Activated naive CD4-positive, alpha-beta T cell treated with anti-CD3 and anti-CD28 coated beads for 36 hours (primary cell): Measurements from ENCODE around the gene CMTR1. TPM values are rescaled to one million over a fixed set of nuclear protein-coding genes. Genes with fewer than 3 reads are reported as not detected.
"Not testable (repeated sequence)": the region's sequence is repeated elsewhere in the genome, so short reads cannot be mapped to it uniquely, and the experiment has no call there.

Source experiments
- CTCF ChIA-PET: fragments of 350-600 bp; sonication (Branson Sonifier 250); formaldehyde crosslinking; loops from one replicate; lab custom pipeline; 2021; ENCODE audit warnings: antibody characterized with exemption; lab: Charles Lee
- DNase-seq: peaks from one replicate; pipeline ENCODE4 v3.0.0-alpha.2; 2020
- H3K27ac Mint-ChIP-seq: one replicate; pipeline ENCODE4 v1.8.0; 2021; ENCODE audit warnings: mild to moderate bottlenecking, mixed read lengths
- H3K27me3 Mint-ChIP-seq: one replicate; pipeline ENCODE4 v1.8.0; 2021; ENCODE audit warnings: low read depth, mixed read lengths
- H3K36me3 Mint-ChIP-seq: one replicate; pipeline ENCODE4 v1.8.0; 2021; ENCODE audit warnings: low read depth, mixed read lengths
- H3K4me1 Mint-ChIP-seq: one replicate; pipeline ENCODE4 v1.8.0; 2021; ENCODE audit warnings: low read depth, mixed read lengths
- H3K4me3 Mint-ChIP-seq: one replicate; pipeline ENCODE4 v1.8.0; 2021; ENCODE audit warnings: mild to moderate bottlenecking, moderate library complexity, mixed read lengths
- H3K9me3 Mint-ChIP-seq: one replicate; pipeline ENCODE4 v1.8.0; 2021; ENCODE audit warnings: mixed read lengths
- intact Hi-C: fragments of 100-400 bp; cut with micrococcal nuclease; formaldehyde crosslinking; loops from one replicate; pipeline ENCODE4 v1.15.1; 2023
- total RNA-seq, 2 experiments: library from RNA; stranded (reverse); gene quantifications; one replicate each; pipeline ENCODE4 v1.2.3, GENCODE V29; 2021

The CMTR1 gene
- total RNA-seq, 2 experiments from 2014 or later: 70.9 to 71.3 TPM

DNA sequence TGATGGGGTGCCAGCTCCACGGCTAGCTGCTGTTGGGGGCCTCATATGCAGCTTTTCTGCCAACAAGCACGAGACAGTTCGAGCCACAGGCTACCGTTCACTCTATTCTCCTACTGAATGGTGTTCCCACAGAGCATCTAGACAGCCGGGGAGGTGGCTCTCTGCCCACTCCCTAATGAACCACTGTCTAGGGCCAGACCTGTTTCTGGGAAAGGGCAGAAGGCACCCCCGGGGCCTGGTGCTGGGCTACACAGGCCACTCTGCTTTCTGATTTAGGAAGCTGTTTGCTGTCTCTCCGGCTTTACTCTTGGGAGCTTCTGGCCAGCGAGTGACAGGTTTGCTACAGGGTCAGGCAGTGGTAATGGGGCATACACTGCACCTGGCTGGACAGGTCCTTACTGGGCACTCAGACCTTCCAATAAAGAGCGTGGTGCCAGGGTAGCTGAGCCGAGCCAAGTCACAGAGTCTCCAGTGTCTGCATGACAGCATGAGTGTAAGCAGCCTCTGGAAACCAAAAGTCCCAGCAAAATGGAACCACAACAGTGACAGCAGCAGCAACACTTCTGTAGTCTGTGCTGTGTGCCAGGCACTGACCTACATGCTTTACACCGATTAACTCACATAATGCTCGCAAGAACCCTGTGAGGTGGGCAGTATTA is 58.3 kb downstream of the CMTR1 start:
- no peaks in the 10 kb centered on the region for H3K9me3 Mint-ChIP-seq
- no peak overlapping the region for H3K4me3 Mint-ChIP-seq
- H3K27ac Mint-ChIP-seq: no peak overlapping the region
- DNase-seq: no peak
- intact Hi-C loops: no loop called here
- H3K36me3 Mint-ChIP-seq: peaks cover 15% of the 10 kb centered on the region
- no peaks in the 10 kb centered on the region for H3K27me3 Mint-ChIP-seq
- CTCF ChIA-PET: interaction anchor here (0.9 to 2.5 kb wide), 6 partner anchors 11 to 75 kb away, joined by 4 to 22 read pairs (median 7); no protein-coding TSS in a partner anchor
- peaks cover 82% of the 10 kb centered on the region for H3K4me1 Mint-ChIP-seq

DNA sequence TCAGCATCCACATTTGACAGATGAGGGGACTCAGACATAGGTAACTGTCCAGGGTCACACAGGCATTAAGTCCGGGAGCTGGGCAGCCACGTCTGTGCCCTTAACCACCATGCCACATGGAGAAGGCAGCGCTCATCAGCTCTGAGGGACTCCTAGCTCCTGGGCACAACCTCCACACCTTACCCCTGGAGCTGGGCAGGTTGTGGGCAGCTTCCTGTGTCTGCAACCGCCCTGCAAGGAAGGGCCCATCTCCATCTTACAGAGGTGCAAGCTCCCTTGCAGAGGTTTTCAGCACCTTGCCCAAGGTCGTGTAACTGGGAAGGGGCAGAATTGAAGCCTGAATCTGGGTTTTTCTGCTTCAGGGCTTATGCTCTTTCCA is 58.8 kb downstream of the CMTR1 start:
- Mint-ChIP-seq H3K9me3 (no peaks in the 10 kb centered on the region), H3K4me3 (no peak overlapping the region), H3K36me3 (peaks cover 17% of the 10 kb centered on the region), H3K4me1 (peaks cover 87% of the 10 kb centered on the region), H3K27me3 (no peaks in the 10 kb centered on the region), H3K27ac (no peak overlapping the region)
- CTCF ChIA-PET: interaction anchor here (0.9 to 2.5 kb wide), 6 partner anchors 10 to 74 kb away, joined by 3 to 22 read pairs (median 6); no protein-coding TSS in a partner anchor
- no peak for DNase-seq
- intact Hi-C loops: no loop called here

DNA sequence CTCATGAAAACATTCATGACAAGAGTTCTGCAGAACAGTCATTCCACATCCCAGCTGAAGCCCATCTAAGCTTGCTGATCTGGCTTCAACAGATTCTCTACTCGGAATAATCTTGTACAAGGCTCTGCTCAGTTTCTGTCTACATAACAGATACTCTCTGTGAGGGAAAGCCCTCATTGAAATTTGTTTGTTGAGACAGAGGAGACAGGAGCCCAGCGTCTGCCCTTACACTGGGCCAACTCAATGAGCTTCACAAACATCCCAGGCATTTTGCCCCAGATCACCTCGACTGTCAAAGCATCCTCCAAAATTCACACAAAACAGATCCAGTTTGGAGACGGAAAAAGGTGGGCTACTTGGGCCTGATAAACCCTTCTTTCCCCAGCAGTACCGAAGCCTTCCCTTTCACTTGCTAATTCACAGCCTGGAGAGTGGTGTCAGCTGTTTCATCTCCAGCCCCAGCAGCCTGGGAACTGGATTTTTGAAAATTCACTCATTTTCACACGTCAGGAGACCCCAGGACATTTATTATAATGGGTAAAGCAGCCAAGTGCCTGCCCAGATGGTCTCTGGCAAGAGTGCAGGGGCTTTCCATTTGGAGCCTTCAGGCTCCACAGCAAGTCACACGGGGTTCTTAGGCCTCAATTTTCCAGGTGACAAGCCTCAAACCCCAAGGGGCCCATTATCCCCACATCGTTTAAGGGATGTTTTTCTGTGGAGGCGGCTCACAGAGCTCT is 59.4 kb downstream of the CMTR1 start:
- no peaks in the 10 kb centered on the region for H3K9me3 Mint-ChIP-seq
- H3K4me1 Mint-ChIP-seq: peaks cover 93% of the 10 kb centered on the region
- CTCF ChIA-PET: interaction anchor here (0.9 to 2.5 kb wide), 6 partner anchors 10 to 74 kb away, joined by 3 to 22 read pairs (median 6); no protein-coding TSS in a partner anchor
- DNase-seq: no peak
- no peak overlapping the region for H3K4me3 Mint-ChIP-seq
- H3K27ac Mint-ChIP-seq: no peak overlapping the region
- intact Hi-C loops: no loop called here
- no peaks in the 10 kb centered on the region for H3K27me3 Mint-ChIP-seq
- H3K36me3 Mint-ChIP-seq: peaks cover 16% of the 10 kb centered on the region

DNA sequence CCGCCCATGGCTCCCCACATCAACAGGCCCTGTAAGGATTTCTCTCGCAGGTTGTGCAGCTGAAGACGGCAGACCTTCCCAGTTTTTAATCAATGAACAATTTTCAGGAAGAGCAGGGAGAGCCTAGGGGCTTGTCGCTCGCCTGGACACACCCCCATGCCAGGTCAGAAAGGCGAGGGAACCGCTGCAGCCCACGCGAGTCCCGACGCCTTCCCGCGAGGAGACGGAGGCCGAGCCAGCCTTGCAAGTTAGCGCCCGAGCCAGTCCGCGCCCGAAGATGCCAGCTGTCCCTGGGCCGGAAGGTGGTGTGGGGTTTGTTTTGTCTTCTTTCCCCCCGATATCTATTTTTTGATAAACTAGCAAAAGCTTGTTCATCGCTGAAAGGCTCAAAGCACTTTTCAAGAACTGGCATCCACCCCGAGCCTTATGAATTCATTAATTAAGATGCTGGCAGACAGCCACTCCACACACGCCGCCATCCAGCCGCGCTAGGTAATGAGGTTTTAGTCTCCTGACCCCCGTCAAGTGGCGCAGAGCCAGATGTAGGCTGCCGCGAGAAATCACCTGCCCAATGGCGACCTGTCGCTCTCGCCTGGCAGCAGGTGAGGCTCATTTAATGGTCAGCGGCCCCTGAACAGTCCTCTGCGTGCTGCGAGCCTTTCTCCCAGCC is 60.1 kb downstream of the CMTR1 start:
- CTCF ChIA-PET: interaction anchor here (1.7 to 2.4 kb wide), 2 partner anchors 70 to 73 kb away, joined by 5 to 22 read pairs; no protein-coding TSS in a partner anchor
- H3K4me1 Mint-ChIP-seq: peaks cover 96% of the 10 kb centered on the region
- no peaks in the 10 kb centered on the region for H3K9me3 Mint-ChIP-seq
- no peak overlapping the region for H3K4me3 Mint-ChIP-seq
- no peak overlapping the region for H3K27ac Mint-ChIP-seq
- H3K27me3 Mint-ChIP-seq: no peaks in the 10 kb centered on the region
- H3K36me3 Mint-ChIP-seq: peaks cover 13% of the 10 kb centered on the region
- intact Hi-C loops: no loop called here
- no peak for DNase-seq

DNA sequence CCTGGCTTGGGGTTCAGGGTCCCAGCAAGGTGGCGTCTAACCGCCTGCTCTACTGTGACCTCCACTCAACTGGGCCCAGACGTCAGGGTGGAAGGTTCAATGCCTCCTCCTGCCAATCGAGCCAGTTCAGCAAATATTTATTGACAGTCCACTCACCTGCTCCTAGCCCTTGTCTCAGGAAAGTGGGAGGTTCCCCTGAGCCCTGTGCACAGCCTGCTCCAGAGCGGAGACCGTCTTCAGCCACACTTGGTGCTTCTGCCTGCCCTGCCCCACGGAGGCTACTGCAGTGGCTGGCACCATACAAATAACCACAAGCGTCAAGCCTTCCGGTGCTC is 60.6 kb downstream of the CMTR1 start:
- no peak overlapping the region for H3K4me3 Mint-ChIP-seq

DNA sequence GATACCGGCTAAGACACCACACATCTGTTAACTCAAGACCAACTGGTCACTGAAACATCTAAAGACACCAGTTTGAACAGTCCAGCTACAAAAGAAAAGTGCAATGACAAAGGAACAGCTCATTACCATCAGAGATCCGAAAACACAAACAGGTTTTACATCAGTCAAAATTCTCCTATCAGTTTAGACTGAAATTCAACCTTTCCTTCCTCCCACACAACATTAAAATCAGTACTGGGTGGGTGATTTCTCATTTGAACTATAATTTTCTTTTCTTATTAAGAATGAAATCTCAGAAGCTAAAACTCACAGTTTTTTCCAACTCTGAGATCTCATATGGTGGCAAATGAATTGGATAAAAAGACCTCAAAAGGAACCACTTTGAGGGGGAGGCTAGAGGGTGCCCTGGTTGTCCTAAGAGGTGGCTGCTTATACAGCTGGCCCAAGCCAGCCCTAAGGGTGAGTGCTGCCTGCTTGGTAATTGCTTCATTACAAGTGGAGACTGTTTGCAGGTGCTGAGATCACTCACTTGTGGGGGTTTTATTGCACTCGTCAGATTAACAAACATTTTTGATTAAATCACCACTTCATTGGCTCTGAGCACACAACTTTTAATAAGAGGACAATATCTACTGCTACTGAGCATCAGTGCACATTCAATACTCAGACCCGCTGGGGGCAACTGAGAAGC is 62.4 kb downstream of the CMTR1 start:
- intact Hi-C loops: loop anchor here (1.0 to 5.0 kb wide), 6 partner anchors 21 to 1077 kb away; partner anchors contain the start of genes MDGA1 and PIM1
- DNase-seq: peak; percentile 53
- H3K4me3 Mint-ChIP-seq: peak overlapping the region; percentile 2
- peaks cover 92% of the 10 kb centered on the region for H3K4me1 Mint-ChIP-seq
- CTCF ChIA-PET: interaction anchor here (0.6 to 3.1 kb wide), 8 partner anchors 10 to 426 kb away, joined by 3 to 18 read pairs (median 4); no protein-coding TSS in a partner anchor
- H3K36me3 Mint-ChIP-seq: peaks cover 7% of the 10 kb centered on the region
- no peaks in the 10 kb centered on the region for H3K27me3 Mint-ChIP-seq
- H3K27ac Mint-ChIP-seq: peak overlapping the region; percentile 90
- no peaks in the 10 kb centered on the region for H3K9me3 Mint-ChIP-seq

More for the DNA sequence above, 60.6 kb downstream of the CMTR1 start:
- intact Hi-C loops: no loop called here
- CTCF ChIA-PET: interaction anchor here (1.7 to 2.4 kb wide), 2 partner anchors 69 to 72 kb away, joined by 5 to 22 read pairs; no protein-coding TSS in a partner anchor
- H3K27ac Mint-ChIP-seq: no peak overlapping the region
- DNase-seq: no peak
- H3K9me3 Mint-ChIP-seq: no peaks in the 10 kb centered on the region
- H3K36me3 Mint-ChIP-seq: peaks cover 11% of the 10 kb centered on the region
- H3K4me1 Mint-ChIP-seq: peaks cover 95% of the 10 kb centered on the region
- no peaks in the 10 kb centered on the region for H3K27me3 Mint-ChIP-seq

DNA sequence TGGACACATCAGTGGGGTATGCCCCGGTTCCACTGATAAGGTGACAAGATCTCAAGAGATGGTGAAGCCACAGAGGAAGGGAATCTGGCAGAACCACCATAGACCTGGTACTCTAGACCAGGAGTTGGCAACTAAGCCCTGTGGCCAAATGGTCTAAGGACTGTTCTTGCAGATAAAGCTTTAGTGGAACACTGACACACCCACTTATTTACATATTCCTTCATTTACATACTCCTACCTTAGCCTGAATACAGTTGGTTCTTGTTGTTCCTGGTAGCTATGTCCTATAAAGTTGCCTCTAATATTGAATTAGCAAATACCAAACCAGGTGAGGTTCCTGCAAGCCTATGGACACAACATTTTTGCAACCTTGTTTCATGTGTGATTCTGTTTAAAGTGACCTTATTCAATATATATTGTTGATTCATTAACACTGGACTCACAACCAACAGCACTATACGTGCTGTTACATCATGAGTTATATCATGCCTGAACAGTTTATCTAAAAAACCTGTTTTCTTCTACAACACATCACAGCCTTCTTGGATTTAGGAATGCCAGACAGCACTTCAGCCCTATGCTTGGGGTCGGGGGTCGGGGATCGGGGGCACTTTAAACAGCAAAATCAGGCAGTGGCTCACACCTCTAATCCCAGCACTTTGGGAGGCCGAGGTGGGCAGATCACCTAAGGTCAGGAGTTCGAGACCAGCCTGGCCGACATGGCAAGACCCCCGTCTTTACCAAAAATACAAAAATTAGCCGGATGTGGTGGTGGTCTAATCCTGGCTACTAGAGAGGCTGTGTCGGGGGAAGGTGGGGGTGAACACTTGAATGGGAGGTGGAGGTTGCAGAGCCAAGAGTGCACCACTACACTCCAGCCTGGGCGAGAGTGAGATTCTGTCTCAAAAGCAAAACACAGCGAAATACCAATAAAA is 64.2 kb downstream of the CMTR1 start:
- Mint-ChIP-seq H3K27me3 (no peaks in the 10 kb centered on the region), H3K4me3 (no peak overlapping the region), H3K9me3 (peaks cover 3% of the 10 kb centered on the region), H3K4me1 (peaks cover 87% of the 10 kb centered on the region), H3K36me3 (peaks cover 7% of the 10 kb centered on the region), H3K27ac (peak overlapping the region; percentile 33)
- CTCF ChIA-PET: interaction anchor here (3.1 kb wide), 1 partner anchor 69 kb away, joined by 18 read pairs; no protein-coding TSS in a partner anchor
- no peak for DNase-seq
- intact Hi-C loops: loop anchor here (5.0 kb wide), 4 partner anchors 200 to 1075 kb away; partner anchors contain the start of genes MDGA1 and PIM1

- Mint-ChIP-seq H3K4me3 (peak within 1 kb of the TSS; percentile 98), H3K27ac (peak within 1 kb of the TSS; percentile 97), H3K36me3 (peaks cover 7% of the 10 kb centered on the region), H3K27me3 (no peaks in the 10 kb centered on the region), H3K9me3 (peaks cover 3% of the 10 kb centered on the region), H3K4me1 (peaks cover 90% of the 10 kb centered on the region)
- peak; percentile 99 for DNase-seq
- CTCF ChIA-PET: interaction anchor here (0.6 to 3.8 kb wide), 4 partner anchors 15 to 66 kb away, joined by 3 to 18 read pairs (median 4); no protein-coding TSS in a partner anchor
- intact Hi-C loops: loop anchor here (5.0 kb wide), 5 partner anchors 67 to 1073 kb away; partner anchors contain the start of genes CMTR1, MDGA1 and PIM1
Observed at GRCh38 chr6:37499433-37500293, 66.6 kb downstream of the CMTR1 start, which contains the start of gene CCDC167. Gene CCDC167 (minus strand): TSS chr6:37499893. CDS start chr6:37499863, 30 bp downstream.

DNA sequence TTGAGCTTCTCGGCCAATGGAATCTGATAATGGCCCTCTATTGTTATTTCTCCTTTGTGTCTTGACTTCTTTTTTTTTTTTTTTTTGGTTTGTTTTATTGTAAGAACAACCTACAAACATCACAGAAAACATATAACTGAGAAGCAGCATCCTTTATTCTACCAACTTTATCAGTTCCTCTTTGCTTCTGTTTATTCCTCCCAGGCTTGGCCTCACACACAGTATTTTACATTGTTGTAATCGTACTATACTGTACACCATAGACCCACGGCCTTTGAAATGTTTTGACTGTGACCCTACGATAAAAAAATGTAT is 67.2 kb downstream of the CMTR1 start:
- peaks cover 5% of the 10 kb centered on the region for H3K36me3 Mint-ChIP-seq
- peak overlapping the region; percentile 97 for H3K27ac Mint-ChIP-seq
- CTCF ChIA-PET: interaction anchor here (0.6 to 3.8 kb wide), 5 partner anchors 9 to 65 kb away, joined by 3 to 18 read pairs (median 6); no protein-coding TSS in a partner anchor
- H3K4me3 Mint-ChIP-seq: peak overlapping the region; percentile 98
- no peak for DNase-seq
- H3K27me3 Mint-ChIP-seq: no peaks in the 10 kb centered on the region
- peaks cover 3% of the 10 kb centered on the region for H3K9me3 Mint-ChIP-seq
- intact Hi-C loops: loop anchor here (5.0 kb wide), 1 partner anchor 68 kb away; the partner anchor contains the start of gene CMTR1
- H3K4me1 Mint-ChIP-seq: peaks cover 89% of the 10 kb centered on the region

- H3K9me3 Mint-ChIP-seq, H3K27me3 Mint-ChIP-seq, H3K36me3 Mint-ChIP-seq, DNase-seq, H3K4me3 Mint-ChIP-seq: not testable (repeated sequence)
- intact Hi-C loops: loop anchor here (5.0 kb wide), 1 partner anchor 69 kb away; the partner anchor contains the start of gene CMTR1
- CTCF ChIA-PET: interaction anchor here (0.6 to 3.8 kb wide), 6 partner anchors 9 to 65 kb away, joined by 3 to 18 read pairs (median 8); no protein-coding TSS in a partner anchor
- peaks cover 88% of the 10 kb centered on the region for H3K4me1 Mint-ChIP-seq
- H3K27ac Mint-ChIP-seq: peak overlapping the region; percentile 97
Observed at GRCh38 chr6:37500904-37501303, 67.9 kb downstream of the CMTR1 start.
